MM.1S (cell line): ENCODE data around the gene SNAPC4.

Experiments used
- DNase-seq: peaks from one replicate; pipeline ENCODE4 v3.0.0-alpha.2; 2015
- H2AFZ ChIP-seq: fragments of 300-600 bp; sonication (generic); 2 replicates; pipeline ENCODE4 v1.6.0; 2016; ENCODE audit warnings: antibody characterized with exemption, low read length
- H3F3A ChIP-seq: fragments of 300-600 bp; sonication (generic); 2 replicates; pipeline ENCODE4 v1.6.1; 2016; ENCODE audit warnings: mild to moderate bottlenecking, antibody characterized with exemption, low read length, moderate library complexity, mixed read lengths; ENCODE audit not compliant: insufficient read depth
- H3K27ac ChIP-seq: fragments of 300-600 bp; sonication (generic); 2 replicates; pipeline ENCODE4 v1.5.1; 2016; ENCODE audit warnings: mild to moderate bottlenecking, low read length
- H3K27me3 ChIP-seq: fragments of 300-600 bp; sonication (generic); replicated peaks from 2 replicates; pipeline ENCODE4 v1.6.0; 2016; ENCODE audit warnings: low read length; ENCODE audit not compliant: insufficient read depth
- H3K36me3 ChIP-seq: fragments of 300-600 bp; sonication (generic); replicated peaks from 2 replicates; pipeline ENCODE4 v1.6.1; 2016; ENCODE audit warnings: mild to moderate bottlenecking, low read length, mixed read lengths; ENCODE audit not compliant: insufficient read depth
- H3K4me1 ChIP-seq: fragments of 300-600 bp; sonication (generic); 2 replicates; pipeline ENCODE4 v1.6.1; 2016; ENCODE audit warnings: low read length, mixed read lengths
- H3K4me2 ChIP-seq: fragments of 300-600 bp; sonication (generic); 2 replicates; pipeline ENCODE4 v1.6.0; 2016; ENCODE audit warnings: low read depth, low read length
- H3K4me3 ChIP-seq: fragments of 300-600 bp; sonication (generic); 2 replicates; pipeline ENCODE4 v1.5.1; 2016; ENCODE audit warnings: low read length, mixed read lengths
- H3K79me2 ChIP-seq: fragments of 300-600 bp; sonication (generic); 2 replicates; pipeline ENCODE4 v1.6.1; 2016; ENCODE audit warnings: mixed run types, low read length, mixed read lengths
- H3K9ac ChIP-seq: fragments of 300-600 bp; sonication (generic); 2 replicates; pipeline ENCODE4 v1.6.1; 2016; ENCODE audit warnings: low read length, mixed read lengths
- H3K9me2 ChIP-seq: fragments of 300-600 bp; sonication (generic); replicated peaks from 2 replicates; pipeline ENCODE4 v1.6.1; 2016; ENCODE audit warnings: mild to moderate bottlenecking, low read length, mixed read lengths; ENCODE audit not compliant: insufficient read depth
- H3K9me3 ChIP-seq: fragments of 300-600 bp; sonication (generic); replicated peaks from 2 replicates; pipeline ENCODE4 v1.6.1; 2016; ENCODE audit warnings: mild to moderate bottlenecking, low read length, mixed read lengths; ENCODE audit not compliant: insufficient read depth
- H4K20me1 ChIP-seq: fragments of 300-600 bp; sonication (generic); 2 replicates; pipeline ENCODE4 v1.6.1; 2016; ENCODE audit warnings: mild to moderate bottlenecking, low read length, moderate library complexity, mixed read lengths; ENCODE audit not compliant: insufficient read depth
- EZH2 ChIP-seq: fragments of 300-600 bp; sonication (generic); optimal IDR thresholded peaks from 2 replicates; pipeline ENCODE3; 2017; ENCODE audit warnings: low read depth, mild to moderate bottlenecking, antibody characterized with exemption, low read length, mixed read lengths
- EZH2phosphoT487 ChIP-seq: fragments of 300-600 bp; sonication (generic); IDR thresholded peaks from 2 replicates; pipeline ENCODE4 v1.6.1; 2018; ENCODE audit warnings: antibody characterized with exemption, low read length
- TF ChIP-seq, protein P1 (sequence below): fragments of 300-600 bp; sonication (generic); IDR thresholded peaks from 2 replicates; pipeline ENCODE4 v1.5.1; 2016; ENCODE audit warnings: antibody characterized with exemption, low read length, mixed read lengths

The SNAPC4 gene

DNA sequence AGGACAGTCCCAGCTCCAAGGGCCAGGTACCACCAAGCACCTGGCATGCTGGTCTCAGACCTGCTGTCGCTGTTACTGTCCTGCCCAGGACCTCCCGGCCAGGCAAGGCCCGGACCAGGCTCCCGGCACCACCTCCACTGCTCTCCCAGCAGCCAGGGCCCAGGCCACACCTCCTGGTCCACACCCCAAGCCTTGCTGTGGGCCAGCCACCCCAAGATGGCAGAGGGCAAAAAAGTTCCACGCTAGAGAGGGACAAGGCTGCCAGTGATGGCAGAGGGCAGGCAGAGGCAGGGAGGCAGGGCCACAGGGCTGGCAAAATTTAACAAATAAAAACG is 37.6 kb downstream of the SNAPC4 start:
- H3F3A ChIP-seq, result no peaks in the 10 kb centered on the region
- no peak overlapping the region for H3K4me2 ChIP-seq
- H3K4me3 ChIP-seq, result no peak overlapping the region
- H2AFZ ChIP-seq, result no peak overlapping the region
- 0 out of 2 replicates have a peak, but pooled peaks cover 4% of the 10 kb centered on the region for H3K27me3 ChIP-seq
- H3K27ac ChIP-seq, result no peak overlapping the region
- DNase-seq, result no peak
- H3K4me1 ChIP-seq, result peaks cover 5% of the 10 kb centered on the region
- no peaks in the 10 kb centered on the region; the same call in 1 of the 2 replicates for H4K20me1 ChIP-seq
- no peak overlapping the region for H3K9ac ChIP-seq
- no peaks in the 10 kb centered on the region for H3K36me3 ChIP-seq
- H3K9me2 ChIP-seq, result no peaks in the 10 kb centered on the region
- TF ChIP-seq EZH2phosphoT487 (no peak), EZH2 (no peak)
- TF ChIP-seq, protein P1, sequence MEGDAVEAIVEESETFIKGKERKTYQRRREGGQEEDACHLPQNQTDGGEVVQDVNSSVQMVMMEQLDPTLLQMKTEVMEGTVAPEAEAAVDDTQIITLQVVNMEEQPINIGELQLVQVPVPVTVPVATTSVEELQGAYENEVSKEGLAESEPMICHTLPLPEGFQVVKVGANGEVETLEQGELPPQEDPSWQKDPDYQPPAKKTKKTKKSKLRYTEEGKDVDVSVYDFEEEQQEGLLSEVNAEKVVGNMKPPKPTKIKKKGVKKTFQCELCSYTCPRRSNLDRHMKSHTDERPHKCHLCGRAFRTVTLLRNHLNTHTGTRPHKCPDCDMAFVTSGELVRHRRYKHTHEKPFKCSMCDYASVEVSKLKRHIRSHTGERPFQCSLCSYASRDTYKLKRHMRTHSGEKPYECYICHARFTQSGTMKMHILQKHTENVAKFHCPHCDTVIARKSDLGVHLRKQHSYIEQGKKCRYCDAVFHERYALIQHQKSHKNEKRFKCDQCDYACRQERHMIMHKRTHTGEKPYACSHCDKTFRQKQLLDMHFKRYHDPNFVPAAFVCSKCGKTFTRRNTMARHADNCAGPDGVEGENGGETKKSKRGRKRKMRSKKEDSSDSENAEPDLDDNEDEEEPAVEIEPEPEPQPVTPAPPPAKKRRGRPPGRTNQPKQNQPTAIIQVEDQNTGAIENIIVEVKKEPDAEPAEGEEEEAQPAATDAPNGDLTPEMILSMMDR, result no peak
- peaks cover 11% of the 10 kb centered on the region; the same call in 1 of the 2 replicates for H3K79me2 ChIP-seq
- H3K9me3 ChIP-seq, result no peaks in the 10 kb centered on the region

DNA sequence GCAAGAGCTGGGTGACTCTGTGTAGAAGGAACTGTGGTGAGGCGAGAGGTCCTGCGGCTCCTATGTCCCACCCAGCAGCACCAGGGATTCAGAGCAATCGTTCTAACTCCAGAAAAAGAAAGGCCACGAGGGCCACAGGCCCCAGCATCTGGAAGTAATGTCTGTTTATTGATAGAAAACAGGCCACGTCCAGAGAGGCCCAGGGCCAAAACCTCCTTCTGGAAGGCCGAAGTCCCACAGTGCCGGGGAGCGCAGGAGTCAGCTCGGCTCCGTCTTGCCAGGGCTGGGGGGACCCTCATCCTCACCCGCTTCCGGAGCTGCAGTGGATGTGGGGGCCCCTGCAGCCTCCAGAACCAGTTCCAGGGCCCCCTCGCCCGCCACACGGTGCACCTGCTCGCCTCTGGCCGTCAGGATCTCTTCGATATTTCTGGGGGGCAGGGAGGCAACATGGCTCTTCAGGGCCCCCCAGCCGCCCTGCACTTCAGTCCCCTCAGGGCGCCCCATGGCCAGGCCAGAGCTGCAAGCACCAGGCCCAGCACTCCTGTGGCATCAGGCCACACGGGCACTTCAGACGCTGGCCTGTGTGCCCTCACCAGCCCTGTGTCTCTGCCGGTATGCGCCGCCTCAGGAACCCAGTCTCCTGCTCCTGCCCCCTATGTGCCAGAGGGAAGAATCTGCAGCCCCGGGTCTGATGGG is 38.1 kb downstream of the SNAPC4 start:
- Histone ChIP-seq H3K4me3 (no peak overlapping the region), H3K36me3 (no peaks in the 10 kb centered on the region), H3K4me2 (no peak overlapping the region), H3K79me2 (peaks cover 11% of the 10 kb centered on the region; the same call in 1 of the 2 replicates), H4K20me1 (no peaks in the 10 kb centered on the region; the same call in 1 of the 2 replicates), H3F3A (no peaks in the 10 kb centered on the region), H3K9me2 (no peaks in the 10 kb centered on the region), H3K9ac (no peak overlapping the region), H3K4me1 (peaks cover 5% of the 10 kb centered on the region), H3K9me3 (no peaks in the 10 kb centered on the region), H3K27me3 (0 out of 2 replicates have a peak, but pooled peaks cover 7% of the 10 kb centered on the region), H3K27ac (no peak overlapping the region), H2AFZ (no peak overlapping the region)
- no peak for TF ChIP-seq EZH2phosphoT487
- TF ChIP-seq EZH2, result no peak
- TF ChIP-seq, protein P1, result no peak
- DNase-seq, result no peak

DNA sequence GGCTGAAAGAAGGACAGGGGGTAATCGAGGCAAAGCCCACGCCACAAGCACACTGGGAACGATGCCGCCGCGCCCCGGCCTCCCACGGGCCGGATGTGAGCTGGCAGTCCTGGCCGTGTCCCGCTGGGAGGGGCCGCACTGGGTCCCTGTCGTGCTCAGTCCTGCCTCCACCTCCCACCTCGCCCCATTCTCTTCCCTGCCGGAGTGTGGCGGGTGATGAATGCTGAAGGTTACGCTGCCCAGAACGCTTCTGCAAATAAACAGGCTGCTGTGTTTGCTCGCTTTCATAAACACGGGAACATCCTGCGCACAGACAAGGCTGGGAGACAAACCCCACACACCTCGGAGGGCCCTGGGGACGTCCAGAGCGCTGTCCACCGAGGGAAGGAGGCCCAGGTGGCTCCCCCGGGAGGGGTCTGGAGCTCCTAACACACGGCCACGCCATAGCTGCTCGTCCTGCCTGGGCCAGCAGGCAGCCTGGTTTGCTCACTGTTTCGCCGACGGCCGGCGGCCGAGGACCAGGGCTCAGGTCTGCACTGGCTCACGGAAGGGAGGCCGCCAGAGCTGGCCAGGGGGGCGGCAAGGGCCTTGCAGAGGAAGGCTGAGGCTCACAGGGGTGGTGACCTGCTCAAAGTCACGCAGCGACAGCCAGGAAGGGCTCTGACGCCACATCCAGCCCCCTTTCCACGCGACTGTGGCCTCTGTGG is 38.8 kb downstream of the SNAPC4 start:
- H3K9ac ChIP-seq, result no peak overlapping the region
- H3K4me1 ChIP-seq, result peaks cover 5% of the 10 kb centered on the region
- H3K9me2 ChIP-seq, result no peaks in the 10 kb centered on the region
- no peak overlapping the region for H3K4me3 ChIP-seq
- no peak for DNase-seq
- peaks cover 14% of the 10 kb centered on the region for H3K27me3 ChIP-seq
- no peak overlapping the region for H2AFZ ChIP-seq
- H3K36me3 ChIP-seq, result no peaks in the 10 kb centered on the region
- no peak overlapping the region for H3K27ac ChIP-seq
- no peak for TF ChIP-seq EZH2phosphoT487
- no peak for TF ChIP-seq EZH2
- TF ChIP-seq, protein P1, result no peak
- H3K9me3 ChIP-seq, result no peaks in the 10 kb centered on the region
- H3F3A ChIP-seq, result no peaks in the 10 kb centered on the region
- H3K4me2 ChIP-seq, result no peak overlapping the region
- no peaks in the 10 kb centered on the region; the same call in 1 of the 2 replicates for H4K20me1 ChIP-seq
- H3K79me2 ChIP-seq, result peaks cover 11% of the 10 kb centered on the region; the same call in 1 of the 2 replicates
